ENCODE measurements around the gene GRK2. TPM values are rescaled to one million over a fixed set of nuclear protein-coding genes. Genes with fewer than 3 reads are reported as not detected.

GRK2 gene
- total RNA-seq, 2 experiments from 2014 or later = 223 to 234 TPM

DNA sequence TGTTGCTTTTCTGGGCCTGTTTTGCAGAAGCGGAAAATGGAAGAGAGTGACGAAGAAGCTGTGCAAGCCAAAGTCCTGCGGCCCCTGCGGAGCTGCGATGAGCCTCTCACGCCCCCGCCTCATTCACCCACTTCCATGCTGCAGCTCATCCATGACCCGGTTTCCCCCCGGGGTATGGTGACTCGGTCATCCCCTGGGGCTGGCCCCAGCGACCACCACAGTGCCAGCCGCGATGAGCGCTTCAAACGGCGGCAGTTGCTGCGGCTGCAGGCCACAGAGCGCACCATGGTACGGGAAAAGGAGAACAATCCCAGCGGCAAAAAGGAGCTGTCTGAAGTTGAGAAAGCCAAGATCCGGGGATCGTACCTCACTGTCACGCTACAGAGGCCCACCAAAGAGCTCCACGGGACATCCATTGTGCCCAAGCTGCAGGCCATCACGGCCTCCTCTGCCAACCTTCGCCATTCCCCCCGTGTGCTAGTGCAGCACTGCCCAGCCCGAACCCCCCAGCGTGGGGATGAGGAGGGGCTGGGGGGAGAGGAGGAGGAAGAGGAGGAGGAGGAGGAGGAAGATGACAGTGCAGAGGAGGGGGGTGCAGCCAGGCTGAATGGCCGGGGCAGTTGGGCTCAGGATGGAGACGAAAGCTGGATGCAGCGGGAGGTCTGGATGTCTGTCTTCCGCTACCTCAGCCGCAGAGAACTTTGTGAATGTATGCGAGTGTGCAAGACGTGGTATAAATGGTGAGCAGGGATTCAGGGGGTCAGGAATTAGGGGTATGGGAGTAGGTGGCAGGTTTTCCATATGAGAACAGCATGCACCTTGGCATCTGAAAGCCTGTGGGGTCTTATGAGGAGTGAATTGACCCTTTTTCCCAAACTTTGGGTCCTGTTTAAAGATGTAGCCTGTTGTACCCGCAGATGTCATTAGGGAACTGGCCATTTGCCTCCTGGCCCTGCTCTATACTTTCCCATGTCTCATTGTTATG, 15.9 kb upstream of the GRK2 start:
- POLR2A ChIA-PET = no interaction called here

GRCh38 chr11:67251841-67252240, 14.4 kb upstream of the GRK2 start:
- ChIA-PET POLR2A (interaction anchor here (1.1 to 2.6 kb wide), 2 partner anchors 11 to 12 kb away, joined by 3 to 16 read pairs; no protein-coding TSS in a partner anchor), CTCF (interaction anchor here (2.1 to 2.8 kb wide), 2 partner anchors 11 kb away, joined by 6 to 18 read pairs; no protein-coding TSS in a partner anchor)

More for the DNA sequence above, 15.9 kb upstream of the GRK2 start:
- CTCF ChIA-PET = interaction anchor here (0.7 to 1.3 kb wide), 3 partner anchors 12 to 67 kb away, joined by 3 to 4 read pairs (median 3); no protein-coding TSS in a partner anchor

DNA sequence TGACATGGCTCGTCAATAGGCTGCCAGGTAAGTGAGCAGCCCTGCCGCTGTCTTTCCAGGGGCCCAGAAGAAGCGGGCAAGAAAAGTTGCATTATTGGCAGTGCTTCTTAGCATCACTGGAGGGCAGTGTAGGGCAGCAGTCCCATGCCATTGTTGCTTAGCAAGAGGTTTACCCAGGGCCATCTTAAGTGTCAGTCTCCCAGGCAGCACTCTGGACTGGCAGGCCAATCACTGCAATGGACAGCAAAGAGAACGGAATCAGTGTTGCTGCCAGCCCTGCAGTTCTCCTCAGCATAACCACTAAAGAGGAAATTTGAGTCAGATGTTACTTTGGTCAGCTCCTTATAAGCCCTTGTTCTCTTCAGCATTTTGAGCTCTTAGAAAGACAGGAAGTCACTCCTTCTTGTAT, 13.4 kb upstream of the GRK2 start:
- CTCF ChIA-PET = interaction anchor here (1.0 to 2.8 kb wide), 4 partner anchors 10 to 130 kb away, joined by 3 to 18 read pairs (median 6); no protein-coding TSS in a partner anchor
- POLR2A ChIA-PET = interaction anchor here (0.6 to 2.6 kb wide), 3 partner anchors 10 to 64 kb away, joined by 3 to 16 read pairs (median 3); no protein-coding TSS in a partner anchor

DNA sequence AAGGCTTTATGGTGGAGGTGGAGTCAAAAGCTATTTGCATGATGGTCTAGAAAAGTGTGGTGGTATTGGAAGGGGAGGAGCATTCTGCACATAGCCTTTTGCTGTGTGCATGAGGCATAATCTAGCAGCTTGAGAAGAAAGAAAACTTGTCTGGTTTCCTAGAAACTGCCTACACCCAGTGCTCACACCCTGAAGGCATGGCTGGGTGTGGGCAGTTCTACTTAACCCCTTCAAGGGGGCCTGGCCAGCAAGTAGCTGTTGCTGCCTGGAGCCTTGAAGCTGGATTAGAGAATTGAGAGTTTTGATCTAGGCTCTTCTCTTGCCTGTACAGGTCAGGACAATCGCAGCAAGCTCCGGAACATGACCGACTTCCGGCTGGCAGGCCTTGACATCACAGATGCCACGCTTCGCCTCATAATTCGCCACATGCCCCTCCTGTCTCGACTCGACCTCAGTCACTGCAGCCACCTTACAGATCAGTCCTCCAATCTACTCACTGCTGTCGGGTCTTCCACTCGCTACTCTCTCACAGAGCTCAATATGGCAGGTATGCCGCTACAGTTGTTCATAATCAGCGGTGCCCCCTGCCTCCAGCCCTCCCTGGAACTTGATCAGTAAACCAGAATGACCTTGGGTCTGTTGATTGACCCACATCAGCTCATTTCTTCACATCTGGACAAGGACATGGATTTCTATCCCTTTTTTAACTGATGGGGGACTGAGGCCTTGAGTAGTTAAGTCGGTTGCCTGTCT, 12.2 kb upstream of the GRK2 start:
- CTCF ChIA-PET = interaction anchor here (0.5 to 2.8 kb wide), 5 partner anchors 8 to 63 kb away, joined by 3 to 18 read pairs (median 4); no protein-coding TSS in a partner anchor
- POLR2A ChIA-PET = interaction anchor here (2.6 kb wide), 1 partner anchor 14 kb away, joined by 16 read pairs; no protein-coding TSS in a partner anchor

- ChIA-PET CTCF (interaction anchor here (0.7 to 1.5 kb wide), 2 partner anchors 8 to 13 kb away, joined by 3 to 4 read pairs; no protein-coding TSS in a partner anchor), POLR2A (no interaction called here)
Measured at GRCh38 chr11:67254798-67255197, 11.5 kb upstream of the GRK2 start.

GRCh38 chr11:67255353-67255752, 10.9 kb upstream of the GRK2 start:
- ChIA-PET POLR2A (interaction anchor here (0.9 kb wide), 1 partner anchor 14 kb away, joined by 3 read pairs; no protein-coding TSS in a partner anchor), CTCF (interaction anchor here (0.7 kb wide), 1 partner anchor 8 kb away, joined by 3 read pairs; no protein-coding TSS in a partner anchor)

DNA sequence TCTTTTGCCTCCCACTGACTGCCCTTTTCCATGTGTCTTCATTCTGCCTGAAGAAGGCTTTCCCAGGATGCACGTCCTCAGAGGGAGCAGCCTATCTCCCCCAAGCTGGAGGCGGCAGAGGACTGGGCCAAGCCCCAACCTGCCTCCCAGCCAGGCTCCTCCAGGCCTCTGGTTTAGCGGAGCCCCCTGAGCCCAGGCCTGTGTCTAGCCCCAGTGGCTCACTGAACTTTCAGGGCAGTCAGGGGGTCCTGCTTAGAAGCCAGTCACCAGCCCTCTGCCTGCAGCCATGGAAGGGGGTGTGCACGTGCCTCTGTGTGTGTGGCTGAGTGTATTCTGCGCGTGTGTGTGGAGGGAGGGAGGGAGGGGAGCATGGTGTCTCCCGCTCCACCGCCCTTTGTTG, 10.4 kb upstream of the GRK2 start:
- POLR2A ChIA-PET = interaction anchor here (0.9 kb wide), 1 partner anchor 15 kb away, joined by 3 read pairs; no protein-coding TSS in a partner anchor

GRCh38 chr11:67256477-67257135, 9.7 kb upstream of the GRK2 start:
- POLR2A ChIA-PET = no interaction called here
- CTCF ChIA-PET = interaction anchor here (1.4 kb wide), 1 partner anchor 10 kb away, joined by 3 read pairs; no protein-coding TSS in a partner anchor

More for the DNA sequence above, 10.4 kb upstream of the GRK2 start:
- CTCF ChIA-PET = interaction anchor here (1.4 kb wide), 1 partner anchor 9 kb away, joined by 3 read pairs; no protein-coding TSS in a partner anchor

- CTCF ChIA-PET = no interaction called here
- POLR2A ChIA-PET = no interaction called here
Measured at GRCh38 chr11:67260406-67260805, 5.9 kb upstream of the GRK2 start.

GRCh38 chr11:67260885-67261639, 5.2 kb upstream of the GRK2 start:
- ChIA-PET POLR2A (interaction anchor here (2.1 kb wide), 1 partner anchor 21 kb away, joined by 13 read pairs; no protein-coding TSS in a partner anchor), CTCF (interaction anchor here (1.1 to 4.9 kb wide), 11 partner anchors 8 to 85 kb away, joined by 3 to 92 read pairs (median 11); partner anchors contain the start of gene ANKRD13D)

DNA sequence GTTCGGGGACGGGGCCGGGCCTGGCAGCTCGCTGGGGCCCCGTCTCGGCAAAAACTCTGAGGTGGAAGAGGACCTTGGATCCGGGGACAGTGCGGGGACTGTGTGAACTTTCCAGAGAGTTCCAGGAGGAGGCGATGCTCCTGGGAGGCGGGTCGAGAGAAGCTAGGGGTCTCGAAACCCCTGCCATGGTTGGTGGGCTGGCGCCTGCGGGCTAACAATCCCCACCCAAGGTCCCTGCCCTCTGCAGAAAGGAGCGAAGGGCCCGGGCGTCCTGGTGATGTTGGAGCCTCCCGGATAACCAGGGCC, 4.7 kb upstream of the GRK2 start:
- ChIA-PET POLR2A (interaction anchor here (1.0 to 2.1 kb wide), 2 partner anchors 10 to 22 kb away, joined by 3 to 13 read pairs; no protein-coding TSS in a partner anchor), CTCF (interaction anchor here (0.8 to 4.9 kb wide), 18 partner anchors 9 to 130 kb away, joined by 3 to 92 read pairs (median 6); partner anchors contain the start of genes ANKRD13D and RAD9A)

- ChIA-PET CTCF (interaction anchor here (0.7 to 4.9 kb wide), 24 partner anchors 9 to 209 kb away, joined by 3 to 92 read pairs (median 4); partner anchors contain the start of genes ANKRD13D, POLD4 and RAD9A), POLR2A (interaction anchor here (1.0 to 2.1 kb wide), 3 partner anchors 9 to 22 kb away, joined by 3 to 13 read pairs (median 3); no protein-coding TSS in a partner anchor)
Measured at GRCh38 chr11:67261946-67262681, 4.2 kb upstream of the GRK2 start.

- ChIA-PET CTCF (interaction anchor here (0.6 to 4.9 kb wide), 30 partner anchors 8 to 648 kb away, joined by 3 to 92 read pairs (median 4); partner anchors contain the start of genes ANKRD13D and POLD4), POLR2A (interaction anchor here (1.0 to 2.1 kb wide), 2 partner anchors 10 to 23 kb away, joined by 3 to 13 read pairs; no protein-coding TSS in a partner anchor)
Measured at GRCh38 chr11:67262731-67263675, 3.3 kb upstream of the GRK2 start.

- ChIA-PET POLR2A (no interaction called here), CTCF (interaction anchor here (0.6 to 4.9 kb wide), 6 partner anchors 13 to 191 kb away, joined by 3 to 92 read pairs (median 4); no protein-coding TSS in a partner anchor)
Measured at GRCh38 chr11:67264260-67264659, 2.0 kb upstream of the GRK2 start.

- ChIA-PET CTCF (interaction anchor here (0.6 to 4.9 kb wide), 7 partner anchors 12 to 88 kb away, joined by 3 to 92 read pairs (median 3); partner anchors contain the start of genes ANKRD13D and POLD4), POLR2A (no interaction called here)
Measured at GRCh38 chr11:67264877-67265632, 1.2 kb upstream of the GRK2 start.
